Measurements from ENCODE around the gene RXRB.
A peak's percentile ranks its signal among the peaks of the same experiment; 100 is the strongest.

Gene RXRB

DNA sequence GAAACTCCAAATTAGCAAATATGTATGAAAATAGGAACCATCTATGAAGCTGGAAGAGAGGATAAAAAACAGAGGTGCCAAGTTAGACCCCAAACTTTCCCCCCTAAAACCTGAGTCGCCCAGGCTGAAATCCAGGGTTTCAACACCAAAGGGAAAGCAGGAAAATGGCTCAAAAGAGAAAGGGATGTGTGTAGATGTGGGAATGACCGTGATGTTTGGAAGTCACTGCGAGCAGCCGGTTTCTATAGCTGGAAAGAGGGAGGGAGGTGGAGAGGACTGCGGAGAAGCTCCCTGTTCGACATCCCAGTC is 12.3 kb upstream of the RXRB start:
- DNase-seq, result no peak

DNA sequence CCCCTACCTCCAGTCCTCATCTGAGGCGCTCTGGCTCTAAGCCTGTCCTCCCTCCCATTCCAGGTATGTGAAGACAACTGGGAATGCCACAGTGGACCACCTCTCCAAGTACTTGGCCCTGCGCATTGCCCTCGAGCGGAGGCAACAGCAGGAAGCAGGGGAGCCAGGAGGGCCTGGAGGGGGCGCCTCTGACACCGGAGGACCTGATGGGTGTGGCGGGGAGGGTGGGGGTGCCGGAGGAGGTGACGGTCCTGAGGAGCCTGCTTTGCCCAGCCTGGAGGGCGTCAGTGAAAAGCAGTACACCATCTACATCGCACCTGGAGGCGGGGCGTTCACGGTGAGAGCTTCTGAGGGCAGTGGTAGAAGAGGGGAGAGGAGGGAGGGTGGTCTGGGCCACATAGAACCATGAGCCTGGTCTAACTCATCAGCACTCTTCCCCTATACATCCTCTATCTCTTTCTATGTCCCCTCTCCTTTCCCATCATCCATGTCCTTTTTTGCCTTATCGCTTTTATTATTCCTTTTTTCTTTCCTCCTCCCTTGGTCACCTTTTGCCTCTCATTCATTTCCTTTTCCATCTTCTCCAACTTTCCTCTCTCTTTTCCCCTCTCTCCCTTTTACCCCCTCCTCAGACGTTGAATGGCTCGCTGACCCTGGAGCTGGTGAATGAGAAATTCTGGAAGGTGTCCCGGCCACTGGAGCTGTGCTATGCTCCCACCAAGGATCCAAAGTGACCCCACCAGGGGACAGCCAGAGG is 11.4 kb upstream of the RXRB start:
- no peak for DNase-seq

DNA sequence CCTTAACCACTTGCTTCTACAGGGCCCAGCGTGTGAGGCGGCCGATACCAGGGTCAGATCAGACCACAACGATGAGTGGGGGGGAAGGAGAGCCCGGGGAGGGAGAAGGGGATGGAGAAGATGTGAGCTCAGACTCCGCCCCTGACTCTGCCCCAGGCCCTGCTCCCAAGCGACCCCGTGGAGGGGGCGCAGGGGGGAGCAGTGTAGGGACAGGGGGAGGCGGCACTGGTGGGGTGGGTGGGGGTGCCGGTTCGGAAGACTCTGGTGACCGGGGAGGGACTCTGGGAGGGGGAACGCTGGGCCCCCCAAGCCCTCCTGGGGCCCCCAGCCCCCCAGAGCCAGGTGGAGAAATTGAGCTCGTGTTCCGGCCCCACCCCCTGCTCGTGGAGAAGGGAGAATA is 10.7 kb upstream of the RXRB start:
- DNase-seq, result no peak

DNA sequence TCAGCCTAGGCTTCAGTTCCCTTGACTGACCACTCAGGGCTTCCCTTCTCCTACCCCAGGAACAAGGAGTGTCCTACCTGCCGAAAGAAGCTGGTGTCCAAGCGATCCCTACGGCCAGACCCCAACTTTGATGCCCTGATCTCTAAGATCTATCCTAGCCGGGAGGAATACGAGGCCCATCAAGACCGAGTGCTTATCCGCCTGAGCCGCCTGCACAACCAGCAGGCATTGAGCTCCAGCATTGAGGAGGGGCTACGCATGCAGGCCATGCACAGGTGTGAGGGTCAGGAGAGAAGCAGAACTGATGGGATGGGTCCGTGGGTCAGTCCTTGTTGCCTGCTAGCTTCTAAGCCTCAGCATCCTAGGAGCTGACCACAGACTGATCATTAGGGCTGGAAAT is 9.4 kb upstream of the RXRB start:
- no peak for DNase-seq

DNA sequence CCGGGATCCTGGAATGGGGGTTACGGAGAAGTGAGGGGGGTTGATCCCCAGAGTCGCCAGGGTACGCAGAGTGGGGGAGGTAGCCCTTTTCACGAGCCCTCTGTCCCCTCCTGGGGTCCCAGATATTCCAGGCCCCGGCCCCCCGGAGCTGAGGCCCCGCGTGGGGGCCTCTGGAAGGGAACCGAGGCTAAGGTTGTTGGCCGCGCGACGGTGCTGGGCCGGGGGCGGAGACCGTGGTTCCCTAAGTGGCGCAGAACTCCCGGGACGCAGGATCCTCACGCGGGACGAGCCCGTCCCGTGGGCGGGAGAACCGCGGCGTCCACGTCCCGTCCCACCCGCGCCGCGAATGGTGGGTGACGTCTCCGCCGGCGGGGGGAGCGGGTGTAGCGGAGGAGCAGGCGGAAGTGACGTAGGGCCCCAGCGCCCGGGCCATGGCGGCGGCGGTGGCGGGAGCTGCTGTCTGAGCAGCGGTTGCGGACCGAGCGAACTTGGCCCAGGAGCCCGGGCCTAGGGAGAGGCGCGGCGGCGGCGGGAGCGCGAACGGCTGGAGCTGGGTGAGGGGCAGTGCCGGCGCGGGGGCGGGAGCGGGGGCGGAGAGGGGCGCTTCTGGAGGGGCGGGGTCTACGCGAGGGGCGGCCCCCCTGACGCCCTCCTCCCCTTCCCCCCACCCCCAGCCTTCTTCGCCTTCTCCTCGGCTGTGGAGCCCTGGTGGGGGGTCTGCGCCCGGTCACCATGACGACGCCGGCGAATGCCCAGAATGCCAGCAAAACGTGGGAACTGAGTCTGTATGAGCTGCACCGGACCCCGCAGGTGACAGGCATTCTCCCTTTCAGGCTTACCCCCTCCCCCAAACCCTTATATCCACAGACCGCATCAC is 7.9 kb upstream of the RXRB start, which contains the start of gene RING1:
Gene RING1, plus strand, starts transcription at position 410 of the 877 bp plus-strand sequence. Its CDS starts 323 bp downstream, at position 733.
- peak in 52 of 56 donors; percentile 34 to 93 (median 75) for DNase-seq

DNA sequence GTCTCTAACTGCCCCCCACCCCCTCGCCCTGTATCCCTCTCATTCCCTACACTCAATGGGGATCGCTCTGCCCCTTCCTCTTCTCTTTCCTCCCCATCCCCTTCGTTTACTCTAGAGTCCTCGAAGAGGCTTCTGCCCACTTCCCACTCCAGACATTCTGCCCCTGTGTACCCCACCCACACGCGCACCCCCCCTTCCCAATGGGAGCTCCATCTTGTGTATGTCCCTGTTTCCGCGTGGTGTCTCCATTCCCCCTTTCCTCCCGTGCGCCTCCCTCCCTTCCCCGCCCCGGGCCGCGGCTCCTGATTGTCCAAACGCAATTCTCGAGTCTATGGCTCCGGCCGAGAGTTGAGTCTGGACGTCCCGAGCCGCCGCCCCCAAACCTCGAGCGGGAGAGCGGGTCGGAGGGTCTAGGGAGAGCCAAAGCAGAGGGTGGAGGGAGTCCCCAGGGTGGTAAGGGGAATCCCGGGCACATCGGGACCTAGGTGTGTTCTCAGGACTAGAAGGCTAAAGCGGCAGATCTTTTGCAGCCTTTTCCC is 7.2 kb upstream of the RXRB start:
- DNase-seq, result peak in 11 of 56 donors; percentile 19 to 58 (median 35)

DNA sequence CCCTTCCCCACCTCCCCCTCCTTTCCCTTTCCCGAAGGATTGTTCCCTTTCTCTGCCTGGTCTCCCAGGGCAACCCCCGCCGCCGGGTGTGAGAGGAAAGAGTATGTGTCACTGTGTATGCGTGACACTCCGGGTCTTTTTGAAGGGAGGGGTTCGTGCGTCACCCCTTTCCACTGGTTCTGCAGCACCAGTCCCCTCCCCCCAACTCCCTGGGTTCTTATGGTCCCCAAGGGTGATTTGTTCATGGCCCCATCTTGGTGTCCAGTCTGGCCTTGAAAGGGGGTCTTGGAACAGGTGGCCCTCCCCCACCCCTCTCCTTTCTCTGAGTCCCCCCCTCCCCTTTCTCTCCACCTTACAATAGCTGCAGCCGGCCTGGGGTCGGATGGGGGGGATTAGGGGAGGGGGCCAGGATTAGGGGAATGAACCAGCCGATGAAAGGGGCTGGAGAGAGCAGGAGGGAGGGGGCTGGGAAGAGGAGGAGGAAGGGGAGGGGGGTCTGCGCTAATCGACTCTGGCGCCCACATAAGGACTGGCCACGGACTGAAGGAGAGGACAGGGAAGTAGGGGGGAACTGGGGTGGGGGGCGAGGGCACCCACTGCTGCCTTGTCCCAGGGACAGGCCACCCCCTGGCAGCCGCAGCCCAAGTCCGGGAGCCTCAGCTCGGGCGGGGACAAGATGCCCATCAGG is 6.5 kb upstream of the RXRB start:
- peak in 5 of 56 donors; percentile 8 to 32 (median 18) for DNase-seq

DNA sequence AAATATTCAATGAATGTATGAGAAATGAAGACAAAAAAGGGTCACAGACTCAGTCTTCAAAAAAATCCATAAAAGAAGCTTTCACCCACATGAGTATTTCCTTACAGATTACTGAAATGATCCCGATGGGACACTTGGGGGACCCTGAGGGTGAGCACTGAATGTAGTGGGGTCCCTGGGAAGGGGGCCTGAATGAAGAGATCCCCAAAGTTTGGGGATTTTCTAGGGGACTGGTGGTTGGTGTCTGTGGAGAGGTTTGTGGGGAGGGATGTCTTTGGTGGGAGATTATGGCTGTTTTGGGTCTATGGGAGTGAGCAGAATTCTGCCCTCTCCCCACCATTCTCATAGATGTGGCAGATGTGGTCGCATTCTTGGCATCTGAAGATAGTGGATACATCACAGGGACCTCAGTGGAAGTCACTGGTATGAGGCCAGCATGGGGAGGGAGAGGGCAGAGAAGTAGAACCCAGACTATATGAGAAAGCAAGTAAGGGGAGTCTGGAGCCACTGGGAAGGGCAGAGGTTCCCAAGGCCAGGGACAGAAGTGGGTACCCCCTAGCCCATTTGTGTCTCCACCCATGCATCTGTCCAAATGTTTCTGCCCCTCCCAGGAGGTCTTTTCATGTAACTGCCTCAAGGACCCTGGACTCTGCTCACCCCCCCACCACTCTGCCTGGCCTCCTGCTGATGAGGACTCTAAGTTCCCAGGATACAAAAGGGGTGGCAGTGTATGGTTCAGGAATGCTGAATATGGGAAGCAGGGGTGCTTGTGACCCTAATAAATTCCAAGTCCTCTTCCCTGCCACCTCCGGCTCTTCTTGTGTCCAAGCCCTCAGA is 5.8 kb upstream of the RXRB start:
- no peak for DNase-seq

DNA sequence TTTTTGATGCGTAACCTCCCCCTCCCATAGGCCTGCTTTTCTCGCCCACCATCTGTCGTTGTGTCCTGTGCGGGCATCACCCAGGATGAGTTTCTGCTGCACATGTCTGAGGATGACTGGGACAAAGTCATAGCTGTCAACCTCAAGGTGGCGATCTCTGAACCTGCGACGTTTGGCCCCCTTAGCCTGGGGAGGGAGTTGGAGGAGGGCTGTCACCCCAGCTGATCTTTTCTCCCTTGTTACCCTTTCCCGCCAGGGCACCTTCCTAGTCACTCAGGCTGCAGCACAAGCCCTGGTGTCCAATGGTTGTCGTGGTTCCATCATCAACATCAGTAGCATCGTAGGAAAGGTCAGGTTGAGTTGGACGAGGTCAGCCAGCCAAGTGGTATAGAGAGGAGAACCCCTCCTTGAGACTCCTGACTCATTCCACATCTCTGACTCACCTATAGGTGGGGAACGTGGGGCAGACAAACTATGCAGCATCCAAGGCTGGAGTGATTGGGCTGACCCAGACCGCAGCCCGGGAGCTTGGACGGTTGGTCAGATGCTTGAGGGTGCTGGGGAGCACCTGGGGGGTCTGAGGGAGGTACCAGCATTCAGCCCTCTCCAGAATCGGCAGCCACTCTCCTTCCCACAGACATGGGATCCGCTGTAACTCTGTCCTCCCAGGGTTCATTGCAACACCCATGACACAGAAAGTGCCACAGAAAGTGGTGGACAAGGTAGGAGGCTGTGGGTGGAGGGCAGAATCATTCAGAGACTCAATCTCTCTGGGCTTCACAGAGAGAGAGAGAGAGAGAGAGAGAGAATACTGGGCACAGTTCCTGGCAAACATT is 4.9 kb upstream of the RXRB start:
- DNase-seq, result no peak

DNA sequence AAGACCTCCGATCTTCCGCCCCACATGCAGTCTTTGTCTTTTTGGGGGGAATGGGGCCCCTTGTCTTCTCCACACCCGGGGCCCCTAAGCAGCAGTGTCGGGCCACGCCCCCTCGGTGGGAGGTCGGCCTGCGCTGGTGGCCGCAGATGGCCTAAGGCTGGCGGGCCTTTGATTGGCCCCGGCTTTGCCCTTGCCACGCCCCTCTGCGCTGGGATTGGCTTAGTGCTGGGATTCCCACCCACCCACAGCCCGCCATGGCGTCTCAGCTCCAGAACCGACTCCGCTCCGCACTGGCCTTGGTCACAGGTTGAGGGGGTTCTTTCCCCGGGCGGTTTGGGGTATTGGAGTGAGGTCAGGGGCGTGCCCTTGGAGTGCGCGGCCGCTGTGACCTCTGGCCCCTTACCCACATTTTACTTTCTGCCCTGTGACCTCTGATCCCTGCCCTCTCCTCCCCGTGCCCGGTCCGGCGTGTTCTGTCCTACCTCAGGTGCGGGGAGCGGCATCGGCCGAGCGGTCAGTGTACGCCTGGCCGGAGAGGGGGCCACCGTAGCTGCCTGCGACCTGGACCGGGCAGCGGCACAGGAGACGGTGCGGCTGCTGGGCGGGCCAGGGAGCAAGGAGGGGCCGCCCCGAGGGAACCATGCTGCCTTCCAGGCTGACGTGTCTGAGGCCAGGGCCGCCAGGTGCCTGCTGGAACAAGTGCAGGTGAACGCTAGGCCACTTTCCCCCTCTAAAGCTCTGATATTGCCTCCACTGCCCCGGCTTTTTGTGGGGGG is 4.1 kb upstream of the RXRB start, which contains the start of gene HSD17B8:
Gene HSD17B8, plus strand, starts transcription at position 241 of the 776 bp plus-strand sequence. Its CDS starts 14 bp downstream, at position 255.
- peak in 55 of 56 donors; percentile 60 to 96 (median 85) for DNase-seq

DNA sequence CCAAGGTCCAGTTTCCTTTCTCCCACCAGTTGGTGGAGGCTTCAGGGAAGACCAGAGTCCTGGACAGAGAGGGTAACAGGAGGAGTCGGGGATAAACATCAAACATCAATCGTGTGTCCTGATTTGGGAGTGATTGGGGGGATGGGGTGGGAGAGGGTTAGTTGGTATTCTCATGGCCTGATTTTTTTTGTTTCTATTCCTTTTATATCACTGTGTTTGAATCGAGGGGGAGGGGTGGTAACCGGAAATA is 3.6 kb upstream of the RXRB start:
- no peak for DNase-seq

DNA sequence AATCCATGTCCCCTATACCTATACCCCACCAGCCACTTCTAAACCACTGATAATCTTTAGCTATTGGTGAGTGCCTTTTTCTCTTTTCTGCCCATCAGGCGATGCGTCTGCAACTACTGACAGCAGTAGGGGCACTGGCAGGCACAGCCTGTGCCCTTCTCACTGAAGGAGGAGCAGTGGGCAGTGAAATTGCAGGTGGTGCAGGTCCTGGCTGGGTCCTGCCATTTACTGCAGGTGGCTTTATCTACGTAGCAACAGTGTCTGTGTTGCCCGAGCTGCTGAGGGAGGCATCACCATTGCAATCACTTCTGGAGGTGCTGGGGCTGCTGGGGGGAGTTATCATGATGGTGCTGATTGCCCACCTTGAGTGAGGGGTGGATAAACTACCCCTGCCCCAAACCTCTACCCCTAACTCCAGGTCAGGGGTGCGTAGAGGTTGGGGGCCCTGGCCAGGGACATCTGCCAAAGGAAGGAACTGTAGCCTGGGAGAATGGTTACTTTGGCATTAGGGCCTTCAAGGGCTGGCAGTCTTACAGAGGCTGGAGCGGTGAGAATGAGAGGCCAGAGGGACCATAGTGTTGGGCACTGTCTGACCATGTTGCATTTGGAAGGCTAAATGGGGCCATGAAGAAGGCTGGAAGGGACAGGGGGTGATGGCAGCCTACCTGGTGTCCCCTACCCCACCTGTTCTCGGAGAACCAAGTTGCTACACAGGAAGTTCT is 3.1 kb upstream of the RXRB start:
- no peak for DNase-seq

DNA sequence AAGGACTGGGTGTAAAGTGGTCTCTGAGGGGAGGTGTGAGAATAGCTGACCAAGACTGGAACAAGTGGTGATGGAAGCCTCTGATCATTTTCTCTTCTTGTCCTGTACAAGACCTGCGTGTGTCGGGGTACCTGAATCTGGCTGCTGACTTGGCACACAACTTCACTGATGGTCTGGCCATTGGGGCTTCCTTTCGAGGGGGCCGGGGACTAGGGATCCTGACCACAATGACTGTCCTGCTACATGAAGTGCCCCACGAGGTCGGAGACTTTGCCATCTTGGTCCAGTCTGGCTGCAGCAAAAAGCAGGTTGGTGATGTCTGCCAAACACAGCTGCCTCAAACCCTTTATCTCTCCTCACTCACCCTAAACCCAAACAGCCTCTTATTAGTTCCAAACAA is 2.3 kb upstream of the RXRB start:
- DNase-seq, result no peak

DNA sequence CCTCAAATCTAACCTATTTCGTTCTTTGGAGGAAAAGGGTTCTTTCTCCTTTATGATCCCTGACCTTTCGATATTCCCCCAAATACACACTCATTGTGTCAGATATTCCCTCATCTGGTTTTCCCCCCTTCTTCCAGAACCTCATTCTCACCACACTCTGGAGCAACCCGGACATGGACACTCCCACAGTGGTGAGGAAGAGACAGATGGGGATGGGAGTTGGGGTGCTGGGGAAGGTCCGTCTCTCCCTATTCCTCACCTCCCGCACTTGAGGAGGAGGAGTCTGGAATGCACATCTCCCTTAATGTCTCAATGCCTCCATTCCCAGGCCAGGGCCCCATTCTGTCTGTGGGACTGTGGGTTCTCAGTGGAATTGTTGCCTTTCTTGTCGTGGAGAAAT is 1.5 kb upstream of the RXRB start:
- DNase-seq, result no peak

DNA sequence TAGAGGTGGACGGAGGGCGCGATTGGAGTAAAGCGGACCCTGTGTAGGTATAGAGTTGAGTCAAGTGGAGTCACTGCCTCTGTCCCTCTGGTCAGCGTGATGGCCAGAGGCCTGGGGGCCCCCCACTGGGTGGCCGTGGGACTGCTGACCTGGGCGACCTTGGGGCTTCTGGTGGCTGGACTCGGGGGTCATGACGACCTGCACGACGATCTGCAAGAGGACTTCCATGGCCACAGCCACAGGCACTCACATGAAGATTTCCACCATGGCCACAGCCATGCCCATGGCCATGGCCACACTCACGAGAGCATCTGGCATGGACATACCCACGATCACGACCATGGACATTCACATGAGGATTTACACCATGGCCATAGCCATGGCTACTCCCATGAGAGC is 681 bp upstream of the RXRB start:
- DNase-seq, result no peak

DNA sequence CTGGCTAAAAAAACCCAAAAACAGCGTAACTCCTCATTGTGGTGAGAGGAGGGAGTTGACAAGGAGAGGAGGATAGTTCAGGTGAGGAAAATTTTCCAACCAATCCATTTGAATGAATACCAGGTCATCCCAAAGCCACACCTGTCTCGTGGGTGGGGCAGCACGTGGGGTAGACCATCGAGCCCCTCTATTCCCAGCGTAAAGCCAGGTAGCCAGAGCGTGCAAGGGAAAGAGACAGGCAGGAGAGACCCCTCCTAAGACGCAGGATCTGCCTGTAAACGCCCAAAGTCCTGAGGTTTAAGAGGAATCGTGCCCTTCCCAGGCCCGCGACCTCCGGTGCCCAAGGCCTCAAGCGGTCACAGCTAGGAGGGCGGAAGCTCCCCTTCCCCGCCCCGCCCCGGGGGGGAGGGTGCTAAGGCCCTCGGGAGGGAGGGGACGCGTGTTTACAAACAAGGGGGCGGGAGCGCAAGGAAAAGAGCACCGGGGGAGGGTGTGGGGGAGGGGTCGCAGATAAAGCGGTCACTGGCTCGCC is 712 bp downstream of the RXRB start:
- DNase-seq, result peak in 11 of 56 donors; percentile 53 to 80 (median 73)

DNA sequence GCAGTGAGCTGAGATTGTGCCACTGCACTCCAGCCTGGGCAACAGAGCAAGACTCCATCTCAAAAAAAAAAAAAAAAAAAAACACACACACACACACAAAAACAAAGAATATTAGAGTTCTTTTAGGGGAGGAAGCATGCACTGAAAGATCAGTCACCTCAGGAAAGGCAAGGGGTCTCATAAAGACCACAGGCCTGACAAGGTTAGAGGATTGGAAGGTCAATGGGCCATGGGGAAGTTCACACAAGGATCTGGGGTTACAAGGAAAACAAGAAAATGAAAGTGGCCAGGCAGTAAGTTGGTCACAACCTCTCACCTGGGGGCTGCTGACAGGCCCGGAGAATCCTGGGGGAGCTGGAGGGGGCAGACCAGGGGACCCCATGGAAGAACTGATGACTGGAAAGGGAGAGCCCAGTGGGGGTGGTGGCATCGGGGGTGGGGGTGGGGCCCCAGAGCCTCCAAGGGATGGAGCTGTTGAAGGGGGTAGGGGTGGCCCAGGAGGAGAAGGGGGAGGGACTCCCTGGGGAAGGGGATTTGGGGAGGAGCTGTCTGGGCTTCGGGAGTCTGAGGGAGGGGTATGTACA is 1.5 kb downstream of the RXRB start:
- no peak for DNase-seq
